ENCODE data around the gene CHMP4B.

CHMP4B gene

GRCh38 chr20:33810885-33811775, at the start of gene CHMP4B:
Gene CHMP4B, plus strand, starts transcription at chr20:33811348. Its CDS starts 121 bp downstream, at chr20:33811469.
- ATAC-seq, result peak; percentile 96

More at GRCh38 chr20:33810885-33811775, at the start of gene CHMP4B:
- TF ChIP-seq CREB5 (CRISPR knock-in tag; IDR thresholded peaks at IDR 0.05; ENCODE audit: low read depth), result no peak
- no peak for TF ChIP-seq GLIS3 (CRISPR knock-in tag; IDR thresholded peaks at IDR 0.05)
- no peak for TF ChIP-seq ZNF8 (CRISPR knock-in tag; IDR thresholded peaks at IDR 0.05)
- no peak for TF ChIP-seq PPARA (CRISPR knock-in tag; IDR thresholded peaks at IDR 0.05; ENCODE audit: borderline replicate concordance)
- no peak for TF ChIP-seq TOX (CRISPR knock-in tag; IDR thresholded peaks at IDR 0.05; ENCODE audit: borderline replicate concordance)
- TF ChIP-seq POU6F1 (CRISPR knock-in tag; IDR thresholded peaks at IDR 0.05; ENCODE audit: borderline replicate concordance, low read depth), result no peak
- TF ChIP-seq ZC3H10 (CRISPR knock-in tag; IDR thresholded peaks at IDR 0.05), result no peak
- no peak for TF ChIP-seq ISL1 (CRISPR knock-in tag; IDR thresholded peaks at IDR 0.05)
- peak; percentile 86 for TF ChIP-seq TSHZ2 (CRISPR knock-in tag; IDR thresholded peaks at IDR 0.05)
- peak; percentile 82; the same call in 1 of the 2 replicates for TF ChIP-seq CSDC2 (CRISPR knock-in tag; IDR thresholded peaks at IDR 0.05)
- TF ChIP-seq OSR1 (CRISPR knock-in tag; IDR thresholded peaks at IDR 0.05), result no peak
- no peak for TF ChIP-seq ARNTL (CRISPR knock-in tag; IDR thresholded peaks at IDR 0.05; ENCODE audit: borderline replicate concordance, low read depth)
- peak; percentile 63; the same call in 1 of the 2 replicates for TF ChIP-seq ZNF565 (CRISPR knock-in tag; conservative IDR thresholded peaks at IDR 0.05; ENCODE audit: low read depth)
- no peak for TF ChIP-seq ZNF70 (CRISPR knock-in tag; IDR thresholded peaks at IDR 0.05)
- peak; percentile 73; the same call in 1 of the 2 replicates for TF ChIP-seq SNAI2 (CRISPR knock-in tag; IDR thresholded peaks at IDR 0.05)
- TF ChIP-seq BACH2 (CRISPR knock-in tag; IDR thresholded peaks at IDR 0.05; ENCODE audit: borderline replicate concordance), result no peak
- no peak for TF ChIP-seq PATZ1 (CRISPR knock-in tag; IDR thresholded peaks at IDR 0.05; ENCODE audit: borderline replicate concordance)
- TF ChIP-seq CSRNP3 (CRISPR knock-in tag; IDR thresholded peaks at IDR 0.05), result no peak
- no peak for TF ChIP-seq ZFP30 (CRISPR knock-in tag; IDR thresholded peaks at IDR 0.05)
- no peak for TF ChIP-seq RARB (CRISPR knock-in tag; IDR thresholded peaks at IDR 0.05)
- TF ChIP-seq ESRRG (CRISPR knock-in tag; IDR thresholded peaks at IDR 0.05), result no peak
- no peak for TF ChIP-seq ZFP3 (CRISPR knock-in tag; IDR thresholded peaks at IDR 0.05)
- TF ChIP-seq TCF4 (CRISPR knock-in tag; IDR thresholded peaks at IDR 0.05; ENCODE audit: borderline replicate concordance), result no peak
